Activated B cell treated with CpG ODN at 0.5 μM for 24 hours (primary cell): ENCODE results near the gene MCHR1. TPM values are rescaled to one million over a fixed set of nuclear protein-coding genes. Genes with fewer than 3 reads are reported as not detected.
A peak's percentile ranks its signal among the peaks of the same experiment; 100 is the strongest.

Experiments used
- ATAC-seq: fragments of 200-7000 bp; cut with Tn5 transposase; one replicate; pipeline ENCODE4 v1.10.0; 2021; ENCODE audit warnings: low read depth, mild to moderate bottlenecking, moderate library complexity
- CTCF ChIA-PET: fragments of 350-600 bp; sonication (Branson Sonifier 250); formaldehyde crosslinking; loops from one replicate; lab custom pipeline; 2021; ENCODE audit warnings: antibody characterized with exemption; lab: Charles Lee
- POLR2A ChIA-PET: fragments of 350-600 bp; sonication (Branson Sonifier 250); formaldehyde crosslinking; loops from one replicate; lab custom pipeline; 2021; ENCODE audit warnings: antibody characterized with exemption; lab: Charles Lee
- DNase-seq: peaks from one replicate; pipeline ENCODE4 v3.0.0; 2022
- H3K27ac Mint-ChIP-seq: one replicate; pipeline ENCODE4 v1.8.0; 2020; ENCODE audit warnings: mixed read lengths
- H3K27me3 Mint-ChIP-seq: one replicate; pipeline ENCODE4 v1.8.0; 2021; ENCODE audit warnings: mixed read lengths
- H3K36me3 Mint-ChIP-seq: one replicate; pipeline ENCODE4 v1.8.0; 2021; ENCODE audit warnings: low read depth, mixed read lengths
- H3K4me1 Mint-ChIP-seq: one replicate; pipeline ENCODE4 v1.8.0; 2021; ENCODE audit warnings: mixed read lengths
- H3K4me3 Mint-ChIP-seq: one replicate; pipeline ENCODE4 v1.8.0; 2020; ENCODE audit warnings: mild to moderate bottlenecking, mixed read lengths
- H3K9me3 Mint-ChIP-seq: one replicate; pipeline ENCODE4 v1.8.0; 2020; ENCODE audit warnings: mixed read lengths
- CTCF ChIP-seq: fragments of 200-600 bp; IDR thresholded peaks from one replicate; pipeline ENCODE4 v1.8.0; 2022; ENCODE audit warnings: antibody characterized with exemption, mild to moderate bottlenecking
- intact Hi-C: fragments of 100-400 bp; cut with micrococcal nuclease; formaldehyde crosslinking; loops from one replicate; pipeline ENCODE4 v1.15.1; 2024
- total RNA-seq: library from RNA; stranded (reverse); gene quantifications from 2 replicates; pipeline ENCODE4 v1.2.3, GENCODE V29; 2022

The MCHR1 gene
- not detected in 2 replicates for total RNA-seq

GRCh38 chr22:40679249-40679963 lies at the start of gene MCHR1:
TSS of gene MCHR1 (plus strand) at chr22:40679484. CDS start at chr22:40679653, 169 bp downstream.
- DNase-seq (no peak), ATAC-seq (no peak)
- intact Hi-C loops, result no loop called here
- peaks cover 19% of the 10 kb centered on the region for H3K27me3 Mint-ChIP-seq
- no peak for TF ChIP-seq CTCF
- peaks cover 10% of the 10 kb centered on the region for H3K4me1 Mint-ChIP-seq
- H3K36me3 Mint-ChIP-seq, result no peaks in the 10 kb centered on the region
- ChIA-PET POLR2A (interaction anchor here (0.6 kb wide), 1 partner anchor 99 kb away, joined by 3 read pairs; no protein-coding TSS in a partner anchor), CTCF (interaction anchor here (1.1 kb wide), 1 partner anchor 80 kb away, joined by 3 read pairs; no protein-coding TSS in a partner anchor)
- H3K27ac Mint-ChIP-seq, result no peak within 1 kb of the TSS
- H3K4me3 Mint-ChIP-seq, result no peak within 1 kb of the TSS
- no peaks in the 10 kb centered on the region for H3K9me3 Mint-ChIP-seq

- Mint-ChIP-seq H3K4me1 (peaks cover 71% of the 10 kb centered on the region), H3K4me3 (no peak overlapping the region), H3K27me3 (no peaks in the 10 kb centered on the region), H3K9me3 (no peaks in the 10 kb centered on the region), H3K36me3 (peaks cover 7% of the 10 kb centered on the region), H3K27ac (peak overlapping the region; percentile 37)
- POLR2A ChIA-PET, result interaction anchor here (0.6 to 1.0 kb wide), 2 partner anchors 38 to 39 kb away, joined by 3 read pairs; no protein-coding TSS in a partner anchor
- DNase-seq (no peak), ATAC-seq (no peak)
- CTCF ChIA-PET, result interaction anchor here (2.4 kb wide), 1 partner anchor 14 kb away, joined by 7 read pairs; no protein-coding TSS in a partner anchor
- no peak for TF ChIP-seq CTCF
- intact Hi-C loops, result loop anchor here (10.0 kb wide), 1 partner anchor 587 kb away; no protein-coding TSS in a partner anchor
These were observed 47.4 kb upstream of the MCHR1 start for GRCh38 chr22:40631925-40632324.

GRCh38 chr22:40633036-40633435 lies 46.2 kb upstream of the MCHR1 start:
- peaks cover 66% of the 10 kb centered on the region for H3K4me1 Mint-ChIP-seq
- TF ChIP-seq CTCF, result no peak
- H3K9me3 Mint-ChIP-seq, result no peaks in the 10 kb centered on the region
- intact Hi-C loops, result loop anchor here (10.0 kb wide), 1 partner anchor 588 kb away; no protein-coding TSS in a partner anchor
- ATAC-seq (no peak), DNase-seq (no peak)
- H3K4me3 Mint-ChIP-seq, result no peak overlapping the region
- H3K27me3 Mint-ChIP-seq, result no peaks in the 10 kb centered on the region
- peaks cover 11% of the 10 kb centered on the region for H3K36me3 Mint-ChIP-seq
- CTCF ChIA-PET, result interaction anchor here (0.6 to 2.2 kb wide), 3 partner anchors 13 to 108 kb away, joined by 4 to 9 read pairs (median 8); no protein-coding TSS in a partner anchor
- peak overlapping the region; percentile 12 for H3K27ac Mint-ChIP-seq
- POLR2A ChIA-PET, result interaction anchor here (0.7 to 1.2 kb wide), 2 partner anchors 97 to 99 kb away, joined by 3 read pairs; no protein-coding TSS in a partner anchor

GRCh38 chr22:40634119-40634903 lies 45.0 kb upstream of the MCHR1 start:
- Mint-ChIP-seq H3K9me3 (no peaks in the 10 kb centered on the region), H3K27me3 (no peaks in the 10 kb centered on the region), H3K27ac (no peak overlapping the region), H3K4me1 (peaks cover 55% of the 10 kb centered on the region), H3K4me3 (peak overlapping the region; percentile 25), H3K36me3 (peaks cover 11% of the 10 kb centered on the region)
- no peak for TF ChIP-seq CTCF
- ChIA-PET POLR2A (interaction anchor here (0.6 to 1.2 kb wide), 7 partner anchors 10 to 198 kb away, joined by 3 to 4 read pairs (median 3); partner anchors contain the start of gene SLC25A17), CTCF (interaction anchor here (1.0 to 2.2 kb wide), 5 partner anchors 12 to 281 kb away, joined by 3 to 9 read pairs (median 4); no protein-coding TSS in a partner anchor)
- ATAC-seq (no peak), DNase-seq (no peak)
- intact Hi-C loops, result loop anchor here (10.0 kb wide), 1 partner anchor 590 kb away; no protein-coding TSS in a partner anchor
